ENCODE results near the gene PLAAT1.

DNA sequence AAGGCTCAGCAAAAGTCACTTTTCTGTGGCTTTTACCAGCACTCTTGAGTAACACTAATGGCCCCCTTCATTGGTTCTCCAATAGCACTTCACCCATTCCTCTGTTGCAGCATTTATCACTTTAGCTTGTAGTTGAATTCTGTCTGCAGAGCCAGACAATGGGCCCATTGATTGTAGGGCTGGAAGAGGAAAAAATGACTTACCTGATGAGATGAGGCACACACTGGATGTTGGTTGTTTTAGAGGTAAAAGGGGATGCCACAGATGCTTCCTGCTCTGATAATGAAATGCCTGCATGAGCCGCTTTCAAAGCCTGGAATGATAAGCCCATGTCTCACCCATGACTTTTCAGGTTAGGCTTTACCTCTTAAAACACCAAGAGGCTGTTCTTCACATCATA, 64.3 kb downstream of the PLAAT1 start:
- TF ChIP-seq, protein P1, sequence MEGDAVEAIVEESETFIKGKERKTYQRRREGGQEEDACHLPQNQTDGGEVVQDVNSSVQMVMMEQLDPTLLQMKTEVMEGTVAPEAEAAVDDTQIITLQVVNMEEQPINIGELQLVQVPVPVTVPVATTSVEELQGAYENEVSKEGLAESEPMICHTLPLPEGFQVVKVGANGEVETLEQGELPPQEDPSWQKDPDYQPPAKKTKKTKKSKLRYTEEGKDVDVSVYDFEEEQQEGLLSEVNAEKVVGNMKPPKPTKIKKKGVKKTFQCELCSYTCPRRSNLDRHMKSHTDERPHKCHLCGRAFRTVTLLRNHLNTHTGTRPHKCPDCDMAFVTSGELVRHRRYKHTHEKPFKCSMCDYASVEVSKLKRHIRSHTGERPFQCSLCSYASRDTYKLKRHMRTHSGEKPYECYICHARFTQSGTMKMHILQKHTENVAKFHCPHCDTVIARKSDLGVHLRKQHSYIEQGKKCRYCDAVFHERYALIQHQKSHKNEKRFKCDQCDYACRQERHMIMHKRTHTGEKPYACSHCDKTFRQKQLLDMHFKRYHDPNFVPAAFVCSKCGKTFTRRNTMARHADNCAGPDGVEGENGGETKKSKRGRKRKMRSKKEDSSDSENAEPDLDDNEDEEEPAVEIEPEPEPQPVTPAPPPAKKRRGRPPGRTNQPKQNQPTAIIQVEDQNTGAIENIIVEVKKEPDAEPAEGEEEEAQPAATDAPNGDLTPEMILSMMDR (IDR thresholded peaks at IDR 0.05; ENCODE audit: poor library complexity): no peak
- TF ChIP-seq EZH2 (IDR thresholded peaks at IDR 0.05; ENCODE audit: borderline replicate concordance): no peak
- TF ChIP-seq EZH2phosphoT487 (IDR thresholded peaks at IDR 0.05; ENCODE audit: low read depth, severe bottlenecking, unreplicated experiment): no peak

Measured in hepatocyte (in vitro differentiated cells).